ENCODE measurements around the gene ESR2.
"Not testable (repeated sequence)": the region's sequence is repeated elsewhere in the genome, so short reads cannot be mapped to it uniquely, and the experiment has no call there.

Gene ESR2

DNA sequence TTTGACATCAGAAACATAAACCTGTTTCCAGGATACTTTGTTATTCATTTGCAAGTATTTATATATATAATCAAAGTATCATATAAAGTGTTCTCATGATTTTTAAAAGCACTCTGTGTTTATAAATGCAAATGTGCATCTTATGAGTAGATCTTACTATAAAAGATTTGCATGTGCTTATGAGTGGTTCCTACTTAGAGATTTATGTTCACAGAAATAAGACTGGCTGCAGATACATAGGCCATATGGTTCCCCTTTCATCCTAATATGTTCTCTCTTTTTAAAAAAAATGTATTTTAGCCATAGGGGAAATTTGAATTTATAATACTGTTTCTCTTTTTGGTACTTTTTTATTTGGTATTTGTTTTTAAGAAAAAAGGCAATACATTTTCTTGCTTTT lies 174.2 kb downstream of the ESR2 start:
- DNase-seq: no peak

DNA sequence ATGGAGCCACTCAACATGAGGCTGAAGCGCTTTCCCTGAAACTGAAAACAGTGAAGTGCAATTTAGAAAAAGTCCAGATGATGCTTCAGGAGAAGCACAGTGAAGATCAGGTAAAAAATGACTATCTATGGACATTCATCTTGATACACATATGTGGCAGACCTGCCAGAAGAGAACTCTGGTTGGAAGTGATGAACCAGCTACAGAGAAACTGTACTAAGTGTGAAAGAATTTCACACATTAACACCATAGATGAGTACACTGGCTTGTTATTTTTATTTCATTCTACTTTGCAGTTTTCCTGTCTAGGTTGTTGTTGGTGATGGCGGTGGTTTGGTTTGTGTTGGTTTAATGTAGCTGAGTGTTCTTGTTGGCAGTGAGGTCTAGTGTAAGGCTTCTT lies 174.7 kb downstream of the ESR2 start:
- DNase-seq: no peak

DNA sequence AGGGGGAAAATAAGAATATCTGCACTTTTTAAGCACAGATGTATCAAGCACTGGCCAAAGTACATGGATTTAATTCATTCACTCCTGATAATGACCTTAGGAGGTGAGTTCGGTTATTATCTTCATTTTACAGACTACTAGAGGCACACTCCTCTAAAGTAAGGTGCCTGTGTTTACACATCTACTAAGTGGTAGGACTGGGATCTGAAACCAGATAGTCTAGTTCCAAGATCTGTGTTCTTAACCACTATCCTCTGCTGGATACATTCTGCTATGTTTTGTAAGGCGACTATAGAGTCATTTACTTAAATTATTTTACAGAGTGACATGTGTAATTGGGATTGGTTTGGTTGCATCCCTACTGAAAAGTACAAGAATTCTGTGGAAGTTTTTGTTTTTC lies 175.3 kb downstream of the ESR2 start:
- DNase-seq: no peak

DNA sequence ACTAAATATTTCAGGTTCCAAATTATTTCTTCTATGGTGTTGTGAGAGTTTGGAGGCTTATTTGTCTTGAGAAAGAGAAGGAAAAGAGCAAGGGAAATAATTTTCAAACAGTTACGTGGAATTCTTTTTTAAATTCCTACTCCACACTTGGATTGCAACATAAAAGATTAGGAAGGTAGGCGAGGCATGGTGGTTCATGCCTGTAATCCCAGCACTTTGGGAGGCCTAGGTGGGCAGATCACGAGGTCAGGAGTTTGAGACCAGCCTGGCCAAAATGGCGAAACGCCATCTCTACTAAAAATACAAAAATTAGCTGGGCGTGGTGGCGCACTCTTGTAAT lies 175.8 kb downstream of the ESR2 start:
- DNase-seq: not testable (repeated sequence)

DNA sequence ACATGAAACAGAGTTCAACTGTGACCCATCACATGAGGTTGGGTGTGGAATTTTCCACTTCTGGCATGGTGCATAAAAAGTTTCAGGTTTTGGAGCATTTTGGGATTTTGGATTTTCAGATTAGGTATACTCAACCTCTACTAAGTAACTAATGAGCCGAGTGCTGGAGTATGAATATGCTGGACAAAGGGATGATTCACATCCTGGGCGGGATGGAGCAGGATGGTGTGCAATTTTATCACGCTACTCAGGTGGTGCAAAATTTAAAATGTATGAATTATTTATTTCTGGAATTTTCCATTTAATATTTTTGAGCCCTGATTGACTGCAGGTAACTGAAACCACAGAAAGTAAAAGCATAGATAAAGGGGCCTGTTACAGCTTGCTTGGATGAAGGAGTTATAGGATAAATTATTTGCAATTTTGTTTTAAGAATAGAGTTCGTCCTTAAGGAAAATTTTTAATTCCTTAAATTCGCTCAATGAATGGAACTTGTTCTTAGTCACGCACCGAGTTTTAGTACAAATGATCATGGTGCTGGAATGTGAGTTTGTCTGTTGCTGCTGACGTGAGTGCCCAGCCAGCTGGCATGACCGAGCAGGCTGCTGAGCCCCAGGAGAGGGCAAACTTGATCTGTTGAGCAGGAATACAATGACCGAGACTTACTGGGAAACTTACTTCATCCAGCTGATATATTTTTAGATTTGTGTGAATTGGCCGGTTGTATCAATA lies 176.3 kb downstream of the ESR2 start:
- no peak for DNase-seq

DNA sequence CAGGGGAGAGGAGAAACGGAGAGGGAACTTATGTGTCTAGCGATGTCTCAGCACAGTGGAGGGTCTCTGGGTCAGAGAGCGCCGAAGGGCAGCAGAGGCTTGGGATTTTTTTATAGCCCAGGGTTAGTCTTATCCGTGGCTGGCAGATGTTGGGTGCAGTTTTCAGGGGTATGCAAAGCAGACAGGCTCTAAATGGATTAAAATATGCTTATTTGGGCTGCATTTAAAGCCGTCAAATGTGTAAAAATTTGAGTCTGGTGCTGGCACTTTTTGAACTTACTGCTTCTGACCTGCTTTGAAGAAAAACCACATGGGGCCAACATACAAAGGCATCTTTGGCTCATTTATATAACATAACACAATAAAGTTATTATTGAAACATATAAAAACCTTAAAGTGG lies 178.8 kb downstream of the ESR2 start:
- DNase-seq: no peak

DNA sequence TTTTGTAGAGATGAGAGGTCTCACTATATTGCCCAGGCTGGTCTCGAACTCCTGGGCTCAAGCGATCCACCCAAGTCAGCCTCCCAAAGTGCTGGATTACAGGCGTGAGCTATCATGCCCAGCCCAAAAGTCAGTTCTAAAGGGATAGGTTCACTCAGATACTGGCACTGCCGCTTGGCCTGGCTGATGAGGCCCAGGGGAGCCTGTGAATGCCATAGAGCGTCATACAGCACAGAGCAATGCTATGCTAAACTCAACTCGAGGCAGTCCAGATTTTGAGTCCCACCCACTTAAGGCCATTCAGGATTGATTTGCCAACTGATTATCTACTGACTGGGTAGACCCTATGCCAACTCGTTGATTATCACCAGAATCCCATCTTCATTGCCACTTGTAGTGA lies 179.4 kb downstream of the ESR2 start:
- no peak for DNase-seq

DNA sequence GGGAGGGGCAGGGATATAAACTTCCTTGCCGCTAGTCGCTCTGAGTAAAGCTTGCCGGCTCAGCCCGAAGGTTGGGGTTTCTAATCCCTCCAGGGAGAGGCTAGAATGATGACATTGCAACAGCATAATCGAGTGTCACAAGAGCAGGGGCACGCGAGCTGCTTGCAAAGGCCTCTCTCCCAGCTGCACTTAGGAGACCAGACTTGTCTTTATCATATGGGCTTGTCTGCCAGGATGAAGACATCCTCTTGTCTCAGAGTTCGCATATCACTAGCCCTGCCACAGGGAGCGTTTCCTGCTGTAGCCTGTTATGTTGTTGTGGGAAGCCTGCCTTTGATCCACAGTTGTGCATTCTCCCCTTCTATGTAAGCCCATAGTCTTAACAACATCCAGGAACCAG lies 180.0 kb downstream of the ESR2 start:
- DNase-seq: no peak

DNA sequence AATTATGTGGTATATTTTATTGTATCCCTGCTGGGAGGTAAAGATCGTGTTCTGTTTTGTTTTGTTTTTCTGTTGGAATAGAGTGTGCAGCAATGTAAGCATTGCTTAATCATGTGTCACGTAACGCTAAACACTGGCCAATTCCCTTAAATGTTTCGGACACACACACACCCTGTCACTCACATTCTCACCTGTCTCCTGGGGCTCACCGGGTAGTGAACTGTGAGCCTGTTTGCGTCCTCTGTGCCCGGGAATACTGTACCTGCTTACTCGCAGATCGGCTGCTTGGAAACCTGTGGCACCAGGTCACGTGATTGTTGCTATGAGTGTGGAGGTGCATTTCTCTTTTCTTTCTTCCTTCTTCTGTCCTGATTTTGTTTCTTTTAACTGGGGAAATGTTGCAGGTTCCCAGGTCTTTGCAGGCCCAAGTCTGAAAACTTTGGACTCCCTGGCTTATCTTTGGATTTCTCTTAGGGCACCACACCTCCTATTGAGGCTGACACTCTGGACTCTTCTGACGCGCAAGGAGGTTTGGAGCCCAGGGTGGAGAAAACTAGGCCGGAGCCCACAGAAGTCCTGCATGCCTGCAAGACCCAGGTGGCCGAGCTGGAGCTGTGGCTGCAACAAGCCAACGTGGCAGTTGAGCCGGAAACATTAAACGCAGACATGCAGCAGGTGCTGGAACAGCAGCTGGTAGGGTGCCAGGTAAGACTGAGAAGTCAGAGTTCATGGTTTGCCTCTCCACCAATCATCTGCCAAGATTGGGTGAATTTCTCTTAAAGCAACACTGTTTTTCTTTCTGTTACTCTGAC lies 181.1 kb downstream of the ESR2 start:
- DNase-seq: no peak

DNA sequence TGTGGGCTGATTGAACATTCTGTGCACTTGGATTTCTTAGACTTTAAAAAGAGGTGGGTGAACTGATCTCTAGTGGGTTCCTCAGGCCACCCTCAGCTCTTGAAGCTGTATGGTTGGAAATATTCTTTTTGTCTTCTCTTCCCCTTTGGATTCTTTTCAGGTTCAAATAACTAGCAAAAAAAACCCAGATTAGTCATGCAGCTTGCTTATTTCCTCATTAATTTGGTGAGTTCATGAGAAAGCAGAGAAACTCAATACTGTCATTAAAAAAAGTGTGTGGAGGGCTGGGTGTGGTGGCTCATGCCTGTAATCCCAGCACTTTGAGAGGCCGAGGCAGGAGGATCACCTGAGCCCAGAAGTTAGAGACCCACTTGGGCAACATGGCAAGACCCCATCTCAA lies 183.4 kb downstream of the ESR2 start:
- no peak for DNase-seq

DNA sequence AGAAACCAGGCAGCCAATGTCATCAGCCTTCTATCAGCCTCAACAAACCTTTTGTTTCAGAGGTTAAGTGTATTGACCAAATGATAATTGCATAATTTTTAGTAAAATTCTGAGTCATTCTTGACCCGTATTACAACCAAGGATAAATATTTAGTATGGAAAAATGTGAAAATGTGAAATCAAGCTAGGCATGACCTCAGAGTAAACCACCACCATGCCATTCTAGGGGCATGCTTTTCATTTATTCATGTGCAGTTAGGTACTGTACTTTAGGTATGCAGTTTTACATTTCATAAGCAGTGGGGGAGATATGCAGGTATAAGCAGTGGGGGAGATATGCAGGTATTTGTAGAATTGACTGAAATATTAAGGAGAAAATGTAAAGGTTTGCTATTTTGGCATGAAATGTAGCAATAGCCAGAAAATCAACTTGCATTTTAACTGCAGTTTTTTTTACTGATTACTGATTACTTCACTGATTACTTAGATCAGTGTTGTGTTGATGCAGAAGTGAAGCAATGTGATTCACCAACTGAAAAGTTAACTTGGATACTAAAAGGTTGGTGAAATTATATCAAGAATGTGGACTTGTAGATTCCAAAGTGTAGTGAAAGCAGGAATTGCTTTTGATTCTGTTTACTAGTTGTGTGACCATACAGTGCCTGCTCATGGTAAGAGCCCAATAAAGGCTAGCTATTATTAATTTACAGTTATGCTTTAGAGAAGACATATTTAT lies 184.2 kb downstream of the ESR2 start:
- no peak for DNase-seq

DNA sequence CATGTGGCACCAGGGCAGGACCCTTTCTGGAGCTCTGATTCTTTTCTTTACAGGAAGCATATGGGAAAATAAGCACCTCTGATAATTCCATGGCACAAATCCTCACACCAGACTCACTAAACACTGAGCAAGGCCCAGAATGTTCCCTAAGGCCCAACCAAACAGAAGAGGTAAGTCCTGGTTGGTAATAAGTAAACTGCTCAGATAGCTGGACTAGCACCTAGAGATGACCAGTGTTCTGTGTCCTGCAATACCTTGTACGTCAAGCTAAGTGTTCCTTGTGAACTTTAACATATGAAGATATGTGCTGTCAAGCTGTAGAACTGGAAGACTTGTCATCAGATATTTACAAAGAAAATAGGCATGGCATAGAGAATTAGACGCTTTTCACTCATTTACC lies 186.7 kb downstream of the ESR2 start:
- no peak for DNase-seq

DNA sequence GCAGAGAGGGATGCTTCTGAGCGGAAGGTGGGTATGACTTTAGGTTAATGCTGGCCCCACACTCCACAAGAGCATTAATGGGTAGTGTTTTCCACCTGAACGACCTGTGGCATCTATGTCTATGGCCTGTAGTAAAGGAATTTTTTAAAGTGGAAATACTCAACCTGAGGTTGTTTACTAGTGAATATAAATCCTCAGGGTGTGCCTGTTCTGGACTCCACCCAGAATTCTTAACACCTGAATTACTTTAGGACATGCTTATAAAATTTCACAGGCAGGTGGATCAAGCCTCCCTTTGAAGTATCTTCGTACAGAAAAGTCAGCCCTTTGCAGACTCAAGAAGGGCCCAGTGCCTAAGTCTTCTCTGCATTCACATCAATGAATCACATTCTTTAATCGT lies 196.1 kb downstream of the ESR2 start:
- no peak for DNase-seq

DNA sequence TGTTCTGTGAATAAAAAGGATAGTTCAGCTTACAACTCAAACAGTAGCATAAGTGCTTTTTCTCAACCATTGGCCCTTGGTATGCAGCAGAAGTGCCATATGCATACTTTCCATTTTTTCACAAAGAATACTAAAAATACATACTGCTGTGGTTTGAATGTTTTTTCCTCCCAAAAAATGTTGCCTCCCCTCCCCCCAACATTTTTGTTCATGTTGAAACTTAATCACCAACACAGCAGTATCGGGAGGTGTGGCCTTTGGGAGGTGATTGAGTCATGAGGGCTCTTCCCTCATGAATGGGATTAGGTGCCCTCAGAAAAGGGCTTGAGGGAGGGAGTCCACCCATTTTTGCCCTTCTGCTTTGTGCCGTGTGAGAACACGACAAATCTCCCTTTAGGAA lies 198.6 kb downstream of the ESR2 start:
- DNase-seq: no peak

DNA sequence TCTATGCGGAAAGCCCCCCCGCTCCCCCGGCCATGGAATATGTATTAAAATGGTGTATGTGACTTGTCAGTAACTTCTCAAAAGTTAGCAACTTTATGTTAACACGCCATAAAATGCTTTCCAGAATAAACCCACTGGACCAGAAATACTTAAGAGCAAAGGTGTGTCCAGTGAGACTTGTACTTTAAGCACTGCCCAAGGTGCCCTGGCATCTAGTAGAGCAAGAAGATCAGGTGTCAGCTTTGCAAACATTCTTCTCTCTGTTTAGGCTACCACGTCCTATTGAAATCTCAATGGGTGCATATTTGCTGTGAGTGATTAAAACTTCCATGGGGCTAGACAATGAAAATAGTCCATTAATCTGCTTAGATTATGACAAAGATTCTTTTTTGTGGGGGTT lies 201.2 kb downstream of the ESR2 start:
- DNase-seq: no peak

DNA sequence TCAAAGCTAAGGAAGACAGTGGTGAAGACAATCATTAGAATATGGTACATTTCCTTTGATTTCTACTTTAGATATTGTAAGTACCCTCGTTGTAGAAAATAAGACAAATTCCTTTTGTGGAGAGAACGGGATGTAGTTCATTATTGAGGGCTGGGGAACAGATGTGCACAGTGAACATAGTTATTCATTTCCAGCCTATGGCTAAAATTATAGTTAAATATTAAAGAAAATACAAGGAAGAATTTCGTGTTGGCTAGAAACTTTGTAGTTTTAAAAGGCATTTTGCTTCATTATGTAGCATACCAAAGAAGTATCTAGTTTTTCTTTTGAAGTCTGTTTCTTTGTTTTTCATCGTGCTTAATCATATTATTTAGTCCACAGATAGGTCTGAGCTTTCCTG lies 201.8 kb downstream of the ESR2 start:
- DNase-seq: no peak

DNA sequence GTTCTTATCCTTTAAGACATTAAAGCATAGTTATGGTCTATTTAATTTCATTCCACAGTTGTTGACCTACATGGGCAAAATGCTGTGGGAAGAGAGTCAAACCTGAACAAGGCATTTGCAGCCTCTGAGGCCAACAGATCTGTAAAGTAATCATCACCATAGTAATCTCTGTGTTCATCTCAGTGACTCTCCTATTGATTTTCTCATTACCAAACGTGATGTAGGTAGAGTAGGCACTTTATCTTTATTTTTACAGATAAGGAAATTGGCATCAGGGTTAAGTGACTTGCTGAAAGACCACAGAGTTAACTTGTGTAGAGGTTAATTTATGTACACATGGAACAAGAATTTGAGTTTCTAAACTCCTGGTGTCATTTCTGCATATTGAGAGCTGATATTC lies 203.0 kb downstream of the ESR2 start:
- DNase-seq: no peak

DNA sequence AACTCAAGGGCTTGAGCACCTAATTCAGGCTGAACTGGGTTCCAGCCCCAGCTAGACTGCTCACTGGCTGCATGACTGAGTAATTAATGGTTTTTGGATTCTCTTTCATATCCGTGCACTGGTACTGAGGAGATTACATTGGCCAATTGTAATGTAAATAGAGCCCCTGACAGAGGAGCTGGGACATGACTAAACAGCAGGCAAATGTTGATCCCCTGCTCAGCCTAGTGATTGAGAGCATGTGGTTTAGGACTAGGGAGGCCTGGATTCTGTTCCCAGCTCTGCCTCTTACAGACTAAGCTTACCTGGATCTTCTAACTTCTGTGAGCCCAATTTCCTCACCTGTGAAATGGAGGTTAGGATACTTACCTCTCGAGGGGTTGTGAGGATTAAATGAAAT lies 204.3 kb downstream of the ESR2 start:
- no peak for DNase-seq

DNA sequence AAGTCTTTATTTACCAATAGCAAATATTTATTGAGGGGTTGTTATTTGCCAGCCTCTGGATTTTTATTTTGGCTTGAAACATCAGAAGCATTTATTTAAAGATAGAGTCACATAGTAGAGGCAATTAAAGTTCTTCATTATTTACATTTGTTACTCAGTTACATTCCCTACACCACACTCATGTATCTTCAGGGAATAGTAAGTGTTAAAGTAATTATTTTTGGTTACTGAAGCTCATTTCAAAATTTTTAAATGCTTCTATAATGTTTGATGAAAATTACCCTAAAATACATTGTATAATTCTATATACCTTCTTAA lies 205.6 kb downstream of the ESR2 start:
- DNase-seq: no peak

DNA sequence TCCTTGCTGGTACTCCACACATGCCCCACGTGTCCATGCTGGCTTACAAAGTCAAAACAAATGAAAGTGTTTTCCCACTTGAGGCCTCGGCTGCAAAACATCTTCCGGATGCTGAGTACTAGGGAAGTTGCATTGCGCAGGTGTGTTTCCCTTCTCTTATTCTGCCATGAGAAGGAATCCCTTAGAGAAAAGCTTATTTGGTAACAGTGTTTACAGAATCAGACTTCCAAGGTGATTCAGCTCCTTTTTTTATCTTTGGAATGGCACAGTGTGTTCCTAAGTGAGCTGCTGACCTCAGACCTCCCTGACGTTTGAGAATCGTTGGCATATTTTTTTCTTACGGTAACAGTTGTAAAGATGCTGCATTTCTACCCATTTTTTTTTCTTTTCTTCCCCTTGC lies 211.3 kb downstream of the ESR2 start:
- no peak for DNase-seq

DNA sequence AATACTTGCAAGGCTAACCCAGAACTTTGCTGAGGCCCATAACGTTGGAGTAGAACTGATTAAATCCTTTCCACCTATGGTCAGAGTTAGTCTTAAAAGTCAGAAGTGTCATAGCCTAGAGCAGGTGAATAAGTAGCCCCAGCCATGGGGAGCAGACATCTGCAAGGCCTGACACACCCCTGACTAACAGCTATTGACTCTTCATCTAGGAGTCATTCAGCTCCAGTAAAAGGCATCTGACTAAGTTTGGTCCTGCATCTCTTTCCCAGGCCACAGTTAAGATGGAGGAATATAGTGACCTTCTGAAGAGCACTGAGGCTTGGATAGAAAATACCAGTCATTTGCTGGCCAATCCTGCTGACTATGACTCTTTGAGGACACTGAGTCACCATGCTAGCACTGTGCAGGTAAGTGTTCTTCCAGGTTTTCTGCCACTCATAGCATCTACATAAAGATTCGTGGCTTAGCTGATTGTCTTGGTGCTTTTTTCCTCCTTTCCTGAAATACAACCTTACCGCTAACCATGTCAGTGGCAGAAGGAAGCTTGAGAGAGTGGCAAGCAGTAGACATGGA lies 212.9 kb downstream of the ESR2 start:
- DNase-seq: no peak

DNA sequence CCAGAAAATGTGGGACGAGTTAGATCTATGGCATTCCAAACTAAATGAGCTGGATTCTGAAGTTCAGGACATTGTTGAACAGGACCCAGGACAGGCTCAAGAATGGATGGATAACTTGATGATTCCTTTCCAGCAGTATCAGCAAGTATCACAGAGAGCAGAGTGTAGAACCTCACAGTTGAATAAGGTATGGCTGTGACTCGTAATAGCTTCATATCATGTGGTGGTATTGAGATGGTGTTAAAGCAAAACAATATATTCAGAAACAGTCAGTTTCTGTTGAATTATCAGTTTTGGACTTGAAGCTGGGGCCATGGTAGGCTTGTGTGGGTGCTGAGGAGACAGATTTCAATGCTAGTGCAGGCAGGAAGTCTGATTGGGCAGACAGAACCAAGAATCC lies 213.7 kb downstream of the ESR2 start:
- DNase-seq: no peak

DNA sequence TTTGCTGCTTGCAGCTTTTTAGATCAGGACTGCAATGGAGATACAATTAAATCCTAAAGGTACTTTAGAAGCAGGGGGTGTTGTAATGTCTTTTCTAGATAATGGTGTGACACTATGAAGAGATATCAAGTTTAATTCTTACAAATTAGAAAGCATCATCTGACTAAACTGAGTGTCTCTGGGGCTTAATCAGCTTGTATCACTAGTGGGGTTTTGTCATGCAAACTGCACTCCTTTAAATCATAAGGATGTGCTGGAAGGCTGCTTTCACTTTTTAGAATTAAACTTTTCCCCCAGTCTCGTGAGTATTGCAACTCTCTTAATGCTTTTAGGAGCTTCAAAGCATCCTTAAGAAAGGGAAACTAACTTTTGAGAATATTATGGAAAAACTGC lies 218.6 kb downstream of the ESR2 start:
- DNase-seq: no peak
